H4 (cell line): ENCODE results near the gene OR1I1. TPM values are rescaled to one million over a fixed set of nuclear protein-coding genes. Genes with fewer than 3 reads are reported as not detected.

Experiments used
- total RNA-seq: library from RNA; depleted of rRNA; stranded (reverse); fragments of >200 nt; shearing (Covaris generic); gene quantifications from 2 replicates; pipeline ENCODE4 v1.2.3, GENCODE V29; 2014; rRNA removed

Gene OR1I1
- total RNA-seq, 1 experiment from 2014 or later: not detected

Other genes starting within 250 kb of the OR1I1 start
- gene OR7A5, start 247.0 kb upstream of the OR1I1 start, total RNA-seq: not detected in 2 replicates
- gene OR7C1, start 247.0 kb upstream of the OR1I1 start, total RNA-seq: not detected in 2 replicates
- gene OR7A10, start 233.3 kb upstream of the OR1I1 start, total RNA-seq: not detected in 2 replicates
- not detected in 2 replicates for gene OR7A17, start 196.1 kb upstream of the OR1I1 start, total RNA-seq
- not detected in 2 replicates for gene OR7C2, start 140.7 kb upstream of the OR1I1 start, total RNA-seq
- gene SLC1A6, start 102.3 kb upstream of the OR1I1 start, total RNA-seq: 0.06 TPM in 1 of 2 replicates, not detected in the other
- gene CASP14, start 32.7 kb upstream of the OR1I1 start, total RNA-seq: not detected in 2 replicates
- 11.7 and 15.1 TPM in 2 replicates for gene SYDE1, start 25.2 kb downstream of the OR1I1 start, total RNA-seq
- gene NOTCH3, start 118.8 kb downstream of the OR1I1 start, total RNA-seq: 1.1 and 1.5 TPM in 2 replicates
- gene EPHX3, start 150.2 kb downstream of the OR1I1 start, total RNA-seq: 0.43 TPM in 1 of 2 replicates, not detected in the other